Kidney capillary endothelial cell (primary cell): ENCODE results near the gene NMS.

Source experiments
- DNase-seq: peaks from one replicate; pipeline ENCODE4 v3.0.0-alpha.2; 2018; ENCODE audit warnings: low spot score

The NMS gene

GRCh38 chr2:100485396-100485795 is 15.1 kb downstream of the NMS start:
- no peak for DNase-seq

- DNase-seq: no peak
Measured at GRCh38 chr2:100494712-100495111, 24.4 kb downstream of the NMS start.

GRCh38 chr2:100502782-100503181 is 32.5 kb downstream of the NMS start:
- no peak for DNase-seq

- no peak for DNase-seq
Measured at GRCh38 chr2:100504542-100504941, 34.3 kb downstream of the NMS start.

GRCh38 chr2:100509066-100509465 is 38.8 kb downstream of the NMS start:
- DNase-seq: no peak

GRCh38 chr2:100513650-100514049 is 43.4 kb downstream of the NMS start:
- no peak for DNase-seq

- DNase-seq: no peak
Measured at GRCh38 chr2:100517556-100517955, 47.3 kb downstream of the NMS start.

GRCh38 chr2:100518801-100519200 is 48.5 kb downstream of the NMS start:
- no peak for DNase-seq

GRCh38 chr2:100520224-100520623 is 49.9 kb downstream of the NMS start:
- no peak for DNase-seq

GRCh38 chr2:100522430-100522829 is 52.1 kb downstream of the NMS start:
- DNase-seq: no peak

- DNase-seq: no peak
Measured at GRCh38 chr2:100524331-100524730, 54.0 kb downstream of the NMS start.

GRCh38 chr2:100526868-100527267 is 56.6 kb downstream of the NMS start:
- DNase-seq: no peak

- DNase-seq: no peak
Measured at GRCh38 chr2:100527440-100528015, 57.2 kb downstream of the NMS start.

GRCh38 chr2:100529176-100529575 is 58.9 kb downstream of the NMS start:
- no peak for DNase-seq

GRCh38 chr2:100529900-100530299 is 59.6 kb downstream of the NMS start:
- no peak for DNase-seq
